ENCODE measurements around the gene FAHD1. TPM values are rescaled to one million over a fixed set of nuclear protein-coding genes. Genes with fewer than 3 reads are reported as not detected.

FAHD1 gene
- total RNA-seq, 2 experiments from 2014 or later: 4.1 to 4.5 TPM

- no peak for ATAC-seq (ENCODE audit: poor library complexity)
- peaks cover 68% of the 10 kb centered on the region for H3K36me3 ChIP-seq (ENCODE audit: insufficient read depth, low read length)
- H3K4me1 Mint-ChIP-seq (ENCODE audit: low read depth): peaks cover 6% of the 10 kb centered on the region
- CTCF ChIA-PET: no interaction called here
- TF ChIP-seq CTCF (IDR thresholded peaks at IDR 0.05): no peak
- H3K4me3 ChIP-seq (ENCODE audit: low read length): no peak overlapping the region
- DNase-seq: peak in 1 of 14 experiments; percentile 22
- H3K36me3 Mint-ChIP-seq (ENCODE audit: low read depth): peaks cover 38% of the 10 kb centered on the region
- H3K9me3 Mint-ChIP-seq: no peaks in the 10 kb centered on the region
- H3K27me3 ChIP-seq (ENCODE audit: control insufficient read depth in 1 of 2, insufficient read depth in 2 of 2, low read length in 2 of 2): no peaks in the 10 kb centered on the region
- POLR2A ChIA-PET: no interaction called here
- H3K4me3 Mint-ChIP-seq: no peak overlapping the region
- no peak overlapping the region for H3K27ac ChIP-seq (ENCODE audit: low read depth in 1 of 2, low read length in 2 of 2)
- no peaks in the 10 kb centered on the region for H3K9me3 ChIP-seq (ENCODE audit: control insufficient read depth in 1 of 2, insufficient read depth in 1 of 2, low read length in 2 of 2)
- peaks cover 8% of the 10 kb centered on the region for H3K4me1 ChIP-seq (ENCODE audit: insufficient read depth, low read length)
- H3K27me3 Mint-ChIP-seq: no peaks in the 10 kb centered on the region
- intact Hi-C loops (cut with DNase I, micrococcal nuclease): no loop called here
- H3K27ac Mint-ChIP-seq: no peak overlapping the region
Measured at GRCh38 chr16:1817276-1817589, 9.8 kb upstream of the FAHD1 start.

GRCh38 chr16:1817716-1818115, 9.3 kb upstream of the FAHD1 start:
- Mint-ChIP-seq H3K9me3 (no peaks in the 10 kb centered on the region), H3K4me3 (no peak overlapping the region), H3K27ac (no peak overlapping the region), H3K27me3 (no peaks in the 10 kb centered on the region), H3K36me3 (ENCODE audit: low read depth) (peaks cover 34% of the 10 kb centered on the region), H3K4me1 (ENCODE audit: low read depth) (peaks cover 6% of the 10 kb centered on the region)
- Histone ChIP-seq H3K27me3 (ENCODE audit: control insufficient read depth in 1 of 2, insufficient read depth in 2 of 2, low read length in 2 of 2) (no peaks in the 10 kb centered on the region), H3K9me3 (ENCODE audit: control insufficient read depth in 1 of 2, insufficient read depth in 1 of 2, low read length in 2 of 2) (no peaks in the 10 kb centered on the region), H3K4me3 (ENCODE audit: low read length) (no peak overlapping the region), H3K36me3 (ENCODE audit: insufficient read depth, low read length) (peaks cover 73% of the 10 kb centered on the region), H3K27ac (ENCODE audit: low read depth in 1 of 2, low read length in 2 of 2) (no peak overlapping the region), H3K4me1 (ENCODE audit: insufficient read depth, low read length) (peaks cover 7% of the 10 kb centered on the region)
- intact Hi-C loops (cut with DNase I, micrococcal nuclease): no loop called here
- ATAC-seq (ENCODE audit: poor library complexity): no peak
- POLR2A ChIA-PET: no interaction called here
- TF ChIP-seq CTCF (IDR thresholded peaks at IDR 0.05): no peak
- DNase-seq: no peak
- CTCF ChIA-PET: no interaction called here

GRCh38 chr16:1818204-1818872, 8.7 kb upstream of the FAHD1 start:
- Mint-ChIP-seq H3K27me3 (no peaks in the 10 kb centered on the region), H3K4me1 (ENCODE audit: low read depth) (peaks cover 2% of the 10 kb centered on the region), H3K9me3 (no peaks in the 10 kb centered on the region), H3K27ac (no peak overlapping the region), H3K36me3 (ENCODE audit: low read depth) (peaks cover 29% of the 10 kb centered on the region), H3K4me3 (no peak overlapping the region)
- peaks cover 72% of the 10 kb centered on the region for H3K36me3 ChIP-seq (ENCODE audit: insufficient read depth, low read length)
- no peaks in the 10 kb centered on the region for H3K9me3 ChIP-seq (ENCODE audit: control insufficient read depth in 1 of 2, insufficient read depth in 1 of 2, low read length in 2 of 2)
- peaks cover 9% of the 10 kb centered on the region for H3K4me1 ChIP-seq (ENCODE audit: insufficient read depth, low read length)
- no peak overlapping the region for H3K27ac ChIP-seq (ENCODE audit: low read depth in 1 of 2, low read length in 2 of 2)
- no peak for DNase-seq
- H3K4me3 ChIP-seq (ENCODE audit: low read length): no peak overlapping the region
- no peaks in the 10 kb centered on the region for H3K27me3 ChIP-seq (ENCODE audit: control insufficient read depth in 1 of 2, insufficient read depth in 2 of 2, low read length in 2 of 2)
- ChIA-PET POLR2A (no interaction called here), CTCF (no interaction called here)
- ATAC-seq (ENCODE audit: poor library complexity): no peak
- intact Hi-C loops (cut with DNase I, micrococcal nuclease): no loop called here
- no peak for TF ChIP-seq CTCF (IDR thresholded peaks at IDR 0.05)
